Retinal pigment epithelial cell (primary cell): Measurements from ENCODE around the gene RHOBTB1.

Experiments used
- DNase-seq: peaks from one replicate; pipeline ENCODE4 v3.0.0-alpha.2; 2010; ENCODE audit warnings: low read depth
- H3K4me3 ChIP-seq: 2 replicates; pipeline ENCODE4 v1.5.1; 2011; ENCODE audit warnings: mild to moderate bottlenecking, low read length, control low read depth, moderate library complexity
- CTCF ChIP-seq: conservative IDR thresholded peaks from 2 replicates; pipeline ENCODE4 v1.5.1; 2011; ENCODE audit warnings: low read depth, low read length, control low read depth, inconsistent platforms

RHOBTB1 gene

GRCh38 chr10:60979667-60980104 lies 35.7 kb upstream of the RHOBTB1 start:
- no peak overlapping the region for H3K4me3 ChIP-seq
- no peak for TF ChIP-seq CTCF
- no peak for DNase-seq

GRCh38 chr10:60978287-60979115 lies 34.5 kb upstream of the RHOBTB1 start:
- DNase-seq, result no peak
- no peak overlapping the region for H3K4me3 ChIP-seq
- no peak for TF ChIP-seq CTCF

- no peak for TF ChIP-seq CTCF
- no peak overlapping the region for H3K4me3 ChIP-seq
- DNase-seq, result no peak
Measured at GRCh38 chr10:60977161-60978122, 33.5 kb upstream of the RHOBTB1 start.

- no peak for DNase-seq
- no peak overlapping the region for H3K4me3 ChIP-seq
- no peak for TF ChIP-seq CTCF
Measured at GRCh38 chr10:60976687-60977086, 32.7 kb upstream of the RHOBTB1 start.

GRCh38 chr10:60975716-60976115 lies 31.7 kb upstream of the RHOBTB1 start:
- no peak for TF ChIP-seq CTCF
- DNase-seq, result no peak
- no peak overlapping the region for H3K4me3 ChIP-seq

- no peak for DNase-seq
- H3K4me3 ChIP-seq, result no peak overlapping the region
- no peak for TF ChIP-seq CTCF
Measured at GRCh38 chr10:60974463-60975149, 30.6 kb upstream of the RHOBTB1 start.
